SJSA1 (cell line): Measurements from ENCODE around the gene ARHGAP26. TPM values are rescaled to one million over a fixed set of nuclear protein-coding genes. Genes with fewer than 3 reads are reported as not detected.
"Not testable (repeated sequence)": the region's sequence is repeated elsewhere in the genome, so short reads cannot be mapped to it uniquely, and the experiment has no call there.

Experiments
- DNase-seq, 2 experiments: peaks; one replicate each; pipeline ENCODE4 v3.0.0-alpha.2; 2015 to 2020; ENCODE audit warnings: low spot score in 2 of 2, low read depth in 1 of 2
- H3K27ac ChIP-seq: fragments of 250-450 bp; sonication (Bioruptor Pico); 2 replicates; pipeline ENCODE4 v1.5.1; 2020; ENCODE audit warnings: mild to moderate bottlenecking, moderate library complexity
- H3K27me3 ChIP-seq: fragments of 250-450 bp; sonication (Bioruptor Pico); replicated peaks from 2 replicates; pipeline ENCODE4 v1.5.1; 2020; ENCODE audit warnings: mild to moderate bottlenecking, moderate library complexity
- H3K36me3 ChIP-seq: fragments of 250-450 bp; sonication (Bioruptor Pico); 2 replicates; pipeline ENCODE4 v1.5.1; 2020; ENCODE audit warnings: mild to moderate bottlenecking
- H3K4me1 ChIP-seq: fragments of 250-450 bp; sonication (Bioruptor Pico); replicated peaks from 2 replicates; pipeline ENCODE4 v1.6.1; 2021; ENCODE audit warnings: mild to moderate bottlenecking
- H3K4me3 ChIP-seq: fragments of 250-450 bp; sonication (Bioruptor Pico); 2 replicates; pipeline ENCODE4 v1.5.1; 2020; ENCODE audit warnings: mild to moderate bottlenecking
- H3K9me3 ChIP-seq: fragments of 250-450 bp; sonication (Bioruptor Pico); replicated peaks from 2 replicates; pipeline ENCODE4 v1.5.1; 2020; ENCODE audit warnings: mild to moderate bottlenecking
- total RNA-seq: library from RNA; depleted of rRNA; stranded (reverse); fragments of >200 nt; shearing (Covaris generic); gene quantifications from 2 replicates; pipeline ENCODE4 v1.2.3, GENCODE V29; 2014

ARHGAP26 gene
- total RNA-seq, 1 experiment from 2014 or later, result 10.2 TPM

DNA sequence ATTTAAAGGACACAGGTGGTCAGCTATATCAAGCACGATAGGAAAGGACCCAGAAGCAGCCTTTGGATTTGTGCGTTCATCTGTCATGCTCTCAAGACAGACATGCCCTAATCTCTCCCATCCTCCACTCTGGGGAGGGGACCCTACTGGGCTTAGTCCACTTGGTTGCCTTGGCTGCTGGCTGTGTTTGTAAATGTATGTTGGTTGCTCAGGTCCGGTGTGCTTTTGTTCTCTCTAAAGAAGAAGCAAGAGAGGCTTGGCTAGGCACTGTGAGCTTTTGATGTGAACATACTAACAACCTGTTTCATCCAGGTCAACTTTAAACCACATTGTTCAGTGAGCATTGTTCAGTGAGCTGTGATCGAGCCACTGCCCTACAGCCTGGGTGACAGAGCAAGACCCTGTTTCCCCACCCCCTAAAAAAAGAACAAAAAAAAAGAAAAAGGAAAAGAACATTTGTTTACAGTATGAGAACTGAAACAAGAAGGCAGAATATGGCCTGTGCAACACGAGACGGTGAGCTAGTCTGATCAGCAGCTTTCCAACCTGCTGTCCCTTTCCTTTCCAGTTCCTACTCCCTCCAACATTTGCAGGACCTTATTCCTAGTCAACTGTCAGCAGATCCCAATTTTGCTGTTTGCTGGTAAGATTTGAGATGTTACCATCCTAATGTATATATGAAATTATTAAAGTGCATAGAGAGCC, 228.3 kb downstream of the ARHGAP26 start:
- Histone ChIP-seq H3K27me3 (no peaks in the 10 kb centered on the region), H3K36me3 (peaks cover 4% of the 10 kb centered on the region; the same call in 1 of the 2 replicates), H3K27ac (no peak overlapping the region), H3K9me3 (no peaks in the 10 kb centered on the region), H3K4me1 (peaks cover 22% of the 10 kb centered on the region), H3K4me3 (no peak overlapping the region)
- DNase-seq, result no peak

DNA sequence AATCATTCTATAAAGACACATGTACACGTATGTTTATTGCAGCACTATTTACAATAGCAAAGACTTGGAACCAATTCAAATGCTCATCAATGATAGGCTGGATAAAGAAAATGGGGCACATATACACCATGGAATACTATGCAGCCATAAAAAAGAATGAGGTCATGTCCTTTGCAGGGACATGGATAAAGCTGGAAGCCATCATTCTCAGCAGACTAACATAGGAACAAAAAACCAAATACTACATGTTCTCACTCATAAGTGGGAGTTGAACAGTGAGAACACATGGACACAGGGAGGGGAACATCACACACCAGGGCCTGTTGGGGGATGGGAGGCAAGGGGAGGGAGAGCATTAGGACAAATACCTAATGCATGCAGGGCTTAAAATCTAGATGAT, 230.4 kb downstream of the ARHGAP26 start:
- H3K27ac ChIP-seq, H3K9me3 ChIP-seq, H3K4me3 ChIP-seq, H3K36me3 ChIP-seq, H3K27me3 ChIP-seq, DNase-seq: not testable (repeated sequence)
- peaks cover 22% of the 10 kb centered on the region for H3K4me1 ChIP-seq

DNA sequence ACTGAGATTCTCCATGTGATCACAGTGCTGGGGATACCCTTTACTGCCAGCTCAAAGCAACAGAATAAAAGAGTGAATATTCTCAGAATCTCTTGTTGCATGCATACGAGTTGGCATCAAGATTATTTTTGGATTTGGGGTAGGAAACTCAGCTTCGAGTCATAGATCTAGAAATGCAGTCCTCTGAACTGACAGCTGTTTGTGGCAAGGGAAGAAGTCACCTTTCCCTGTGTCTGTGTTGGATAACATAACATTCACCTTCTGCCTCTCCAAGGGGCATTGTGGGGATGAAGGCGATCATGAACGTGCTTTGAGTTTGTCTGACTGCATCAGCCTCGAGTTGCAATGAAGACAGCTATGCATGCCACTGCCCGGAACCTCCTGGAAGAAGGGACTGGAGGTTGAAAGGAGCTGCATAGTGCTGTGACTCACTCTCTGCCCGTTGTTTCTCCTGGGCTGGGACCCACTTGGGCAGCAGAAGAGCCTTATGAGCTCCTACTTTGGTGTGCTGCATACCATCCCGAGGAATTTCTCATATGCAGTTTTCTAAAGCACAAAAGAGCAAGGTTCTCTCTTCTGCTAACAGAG, 231.7 kb downstream of the ARHGAP26 start:
- H3K27me3 ChIP-seq, result no peaks in the 10 kb centered on the region
- H3K4me1 ChIP-seq, result peaks cover 22% of the 10 kb centered on the region
- peaks cover 4% of the 10 kb centered on the region; the same call in 1 of the 2 replicates for H3K36me3 ChIP-seq
- H3K27ac ChIP-seq, result peak overlapping the region; percentile 75; the same call in 1 of the 2 replicates
- H3K4me3 ChIP-seq, result no peak overlapping the region
- DNase-seq, result peak; percentile 67 to 85
- H3K9me3 ChIP-seq, result no peaks in the 10 kb centered on the region

DNA sequence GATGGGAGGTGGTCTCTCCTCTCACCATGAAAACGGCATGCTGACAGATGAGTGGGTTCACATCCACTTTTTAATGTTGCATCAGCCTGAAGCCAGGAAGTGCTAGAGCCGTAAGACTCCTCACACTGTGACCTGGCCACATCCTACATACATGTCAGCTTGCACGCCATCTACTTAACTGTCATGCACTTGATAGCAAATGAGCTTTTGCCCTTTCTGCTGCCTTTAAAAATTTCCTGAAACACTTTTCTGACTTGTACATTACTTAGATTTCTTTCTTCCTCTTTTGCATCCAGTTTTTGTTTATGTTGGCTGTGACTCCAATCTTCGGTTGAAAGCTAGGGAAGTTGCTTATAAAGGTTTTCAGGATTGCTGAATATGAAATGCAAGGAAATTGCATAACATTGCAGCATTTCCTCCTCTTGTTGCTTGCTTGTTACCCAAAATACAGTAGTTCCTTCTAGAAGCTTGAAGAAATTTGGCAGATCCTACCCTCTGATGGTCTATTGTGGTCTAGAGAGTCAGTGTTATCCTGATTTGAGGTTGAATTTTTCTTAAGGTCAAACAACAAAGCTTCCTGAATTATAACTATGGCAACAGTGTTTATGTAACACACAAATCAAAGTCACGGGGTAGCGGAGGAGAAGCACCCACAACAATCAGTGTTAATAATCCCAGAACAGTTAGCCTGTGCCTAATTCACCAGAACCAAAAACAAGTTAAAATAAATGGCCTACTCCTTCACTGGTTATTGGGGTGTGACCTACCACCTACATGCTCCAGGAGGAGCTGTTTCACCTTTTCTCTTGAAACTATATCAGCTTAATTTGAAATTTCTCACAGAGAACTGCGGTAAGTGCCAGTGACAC, 232.5 kb downstream of the ARHGAP26 start:
- H3K36me3 ChIP-seq, result peaks cover 4% of the 10 kb centered on the region; the same call in 1 of the 2 replicates
- H3K9me3 ChIP-seq, result no peaks in the 10 kb centered on the region
- H3K27ac ChIP-seq, result peak overlapping the region; percentile 75
- DNase-seq, result peak in 1 of 2 experiments; percentile 67
- no peaks in the 10 kb centered on the region for H3K27me3 ChIP-seq
- H3K4me3 ChIP-seq, result no peak overlapping the region
- peaks cover 22% of the 10 kb centered on the region for H3K4me1 ChIP-seq

DNA sequence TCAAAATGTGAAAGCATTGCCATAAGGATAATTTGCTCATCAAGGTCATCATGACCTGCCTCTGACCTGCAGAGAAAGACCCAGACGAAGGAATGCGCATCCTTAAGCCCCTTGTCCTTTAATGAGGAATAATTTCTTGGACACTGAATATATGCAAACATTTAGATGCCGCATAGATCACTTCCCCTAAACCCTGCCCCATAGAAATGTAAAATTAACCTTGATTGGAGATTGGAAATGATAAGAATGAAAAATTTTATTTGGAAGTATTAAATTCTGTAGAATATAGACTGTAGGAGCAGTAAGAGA, 233.1 kb downstream of the ARHGAP26 start:
- Histone ChIP-seq H3K4me1 (peaks cover 22% of the 10 kb centered on the region), H3K9me3 (no peaks in the 10 kb centered on the region), H3K36me3 (peaks cover 4% of the 10 kb centered on the region; the same call in 1 of the 2 replicates), H3K27ac (peak overlapping the region; percentile 75), H3K4me3 (no peak overlapping the region), H3K27me3 (no peaks in the 10 kb centered on the region)
- DNase-seq, result no peak

DNA sequence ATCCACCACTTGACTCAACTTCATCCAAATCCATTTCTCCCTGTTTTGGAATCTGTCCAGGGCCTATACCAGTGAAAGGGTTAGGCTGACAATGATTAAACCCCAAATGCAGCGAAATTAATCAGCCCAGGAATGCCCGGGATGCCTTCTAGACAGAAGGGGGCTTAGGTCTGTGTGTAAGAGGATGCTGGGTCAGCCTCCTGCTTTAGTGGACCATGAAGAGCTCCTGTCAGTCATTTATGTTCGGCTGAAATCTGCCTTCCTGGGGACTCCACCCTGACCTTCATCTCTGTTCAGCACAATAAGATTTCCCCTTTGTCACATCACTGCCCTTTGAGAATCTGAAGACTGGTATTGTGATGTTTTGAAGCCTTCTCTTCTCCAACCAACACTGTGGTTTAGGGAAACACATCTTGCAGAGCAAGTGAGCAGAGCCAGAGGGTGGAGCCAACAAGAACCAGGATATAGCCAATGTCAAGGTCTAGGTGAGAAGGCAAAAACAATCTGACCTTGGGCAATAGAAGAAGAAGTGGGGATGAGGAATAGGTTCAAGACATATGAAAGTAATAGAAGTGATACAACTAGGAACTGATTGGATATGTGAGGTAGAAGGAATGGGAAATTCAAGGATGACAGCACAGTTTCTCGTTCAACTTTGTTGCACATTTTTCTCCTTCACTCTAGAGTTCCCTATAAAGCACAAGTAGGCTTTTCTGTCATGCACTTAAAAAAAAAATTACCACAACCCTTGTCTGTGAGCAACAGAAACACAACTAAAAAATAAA, 234.4 kb downstream of the ARHGAP26 start:
- H3K36me3 ChIP-seq, result peaks cover 4% of the 10 kb centered on the region; the same call in 1 of the 2 replicates
- H3K27me3 ChIP-seq, result no peaks in the 10 kb centered on the region
- H3K27ac ChIP-seq, result no peak overlapping the region
- no peak overlapping the region for H3K4me3 ChIP-seq
- no peak for DNase-seq
- H3K4me1 ChIP-seq, result peaks cover 35% of the 10 kb centered on the region
- no peaks in the 10 kb centered on the region for H3K9me3 ChIP-seq

DNA sequence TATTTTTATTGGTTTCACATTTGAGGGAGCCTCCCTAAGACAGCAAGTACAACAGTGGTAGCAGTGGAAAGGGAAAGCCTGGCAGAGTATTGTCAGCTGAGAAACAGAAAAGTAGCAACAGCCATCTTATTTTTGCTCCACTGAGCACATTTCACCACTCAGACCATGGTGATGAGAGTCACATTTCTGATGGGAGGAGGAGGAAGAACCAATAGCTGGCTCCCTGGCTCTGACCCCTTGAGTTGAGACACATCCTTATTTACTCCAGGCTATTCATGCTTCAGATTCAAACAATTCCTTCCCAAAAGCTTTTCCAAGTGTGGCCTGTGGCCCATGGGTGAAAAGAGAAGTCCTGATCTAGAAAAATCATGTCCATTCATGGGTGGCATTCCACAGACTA, 236.3 kb downstream of the ARHGAP26 start:
- Histone ChIP-seq H3K4me3 (no peak overlapping the region), H3K27ac (no peak overlapping the region), H3K9me3 (no peaks in the 10 kb centered on the region), H3K27me3 (no peaks in the 10 kb centered on the region), H3K36me3 (no peaks in the 10 kb centered on the region), H3K4me1 (peaks cover 31% of the 10 kb centered on the region)
- DNase-seq, result no peak

DNA sequence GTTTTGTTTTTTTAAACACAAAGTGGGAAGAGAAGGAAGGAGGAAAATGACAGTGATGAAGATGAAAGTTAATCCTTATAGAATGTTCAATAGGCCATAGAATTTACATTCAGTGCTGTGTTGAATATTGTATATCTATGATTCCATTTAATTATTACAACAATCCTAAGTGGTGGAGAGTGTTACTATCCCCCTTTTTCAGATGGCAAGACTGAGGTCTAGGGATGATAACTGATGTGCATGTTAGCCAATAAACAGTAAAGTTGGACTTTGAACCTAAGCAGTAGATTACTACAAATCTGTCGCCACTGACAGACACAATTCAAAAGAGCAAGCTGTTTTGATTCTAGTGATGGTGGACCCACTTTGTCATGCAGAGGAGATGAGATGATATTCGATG, 237.9 kb downstream of the ARHGAP26 start:
- H3K4me1 ChIP-seq, result peaks cover 18% of the 10 kb centered on the region
- no peaks in the 10 kb centered on the region for H3K9me3 ChIP-seq
- DNase-seq, result no peak
- no peaks in the 10 kb centered on the region for H3K27me3 ChIP-seq
- no peak overlapping the region for H3K27ac ChIP-seq
- no peaks in the 10 kb centered on the region for H3K36me3 ChIP-seq
- no peak overlapping the region for H3K4me3 ChIP-seq

DNA sequence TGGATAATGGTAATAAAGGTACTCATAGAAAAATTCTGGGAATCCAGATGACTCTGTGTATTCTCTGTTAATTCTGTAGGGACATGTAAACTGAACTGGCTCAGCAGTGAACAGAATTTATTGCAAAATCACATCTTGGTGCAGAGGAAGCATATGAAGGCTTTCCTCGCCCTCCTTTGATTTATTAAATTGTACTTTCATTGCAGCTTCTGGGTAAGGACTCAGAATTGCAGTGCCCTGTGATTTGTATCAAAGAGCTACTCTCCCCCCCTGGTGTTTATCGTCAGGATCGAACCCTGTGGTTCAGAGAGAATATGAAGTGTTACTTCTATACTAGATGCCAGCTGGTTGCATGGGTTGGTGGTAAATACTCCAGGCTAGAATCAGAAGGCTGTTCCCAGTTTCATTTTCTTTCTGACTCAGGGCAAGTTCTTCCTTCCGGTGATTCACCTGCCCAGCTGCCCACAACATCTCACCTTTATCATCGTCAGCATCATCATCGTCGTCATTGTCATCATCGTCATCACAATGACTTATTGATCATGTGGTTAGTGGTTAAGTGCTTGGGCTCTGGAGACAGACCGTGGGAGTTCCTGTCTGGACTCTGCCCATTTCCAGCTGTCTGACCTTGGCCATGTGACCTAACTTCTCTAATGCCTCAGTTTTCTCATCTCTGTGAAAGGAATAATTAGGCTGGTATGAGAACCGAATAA, 238.8 kb downstream of the ARHGAP26 start:
- no peaks in the 10 kb centered on the region for H3K9me3 ChIP-seq
- no peaks in the 10 kb centered on the region for H3K27me3 ChIP-seq
- peak overlapping the region; percentile 12; the same call in 1 of the 2 replicates for H3K27ac ChIP-seq
- no peak overlapping the region for H3K4me3 ChIP-seq
- DNase-seq, result peak in 1 of 2 experiments; percentile 55
- no peaks in the 10 kb centered on the region for H3K36me3 ChIP-seq
- H3K4me1 ChIP-seq, result peaks cover 13% of the 10 kb centered on the region

DNA sequence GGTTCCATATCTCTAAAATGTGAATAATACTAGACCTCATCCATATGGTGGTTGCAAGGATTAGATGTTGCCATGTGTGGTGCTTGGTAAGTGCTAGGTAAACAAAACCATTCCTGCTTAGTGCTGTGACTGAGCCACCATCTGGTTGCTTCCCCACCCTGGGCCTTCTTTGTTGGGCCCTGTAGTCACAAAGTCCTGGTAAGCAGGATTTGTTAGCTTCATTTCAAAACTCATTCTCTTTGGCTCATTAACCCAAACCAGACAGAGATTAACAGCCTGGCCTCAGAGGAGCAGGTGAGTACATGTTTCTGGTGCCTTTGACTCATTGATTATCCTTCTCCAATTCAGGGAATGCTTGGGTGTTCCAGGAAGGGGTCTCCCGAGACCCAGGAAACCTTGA, 240.2 kb downstream of the ARHGAP26 start:
- no peak overlapping the region for H3K27ac ChIP-seq
- H3K9me3 ChIP-seq, result no peaks in the 10 kb centered on the region
- no peaks in the 10 kb centered on the region for H3K27me3 ChIP-seq
- H3K4me3 ChIP-seq, result no peak overlapping the region
- H3K36me3 ChIP-seq, result 0 out of 2 replicates have a peak, but pooled peaks cover 3% of the 10 kb centered on the region
- peaks cover 13% of the 10 kb centered on the region for H3K4me1 ChIP-seq
- no peak for DNase-seq

DNA sequence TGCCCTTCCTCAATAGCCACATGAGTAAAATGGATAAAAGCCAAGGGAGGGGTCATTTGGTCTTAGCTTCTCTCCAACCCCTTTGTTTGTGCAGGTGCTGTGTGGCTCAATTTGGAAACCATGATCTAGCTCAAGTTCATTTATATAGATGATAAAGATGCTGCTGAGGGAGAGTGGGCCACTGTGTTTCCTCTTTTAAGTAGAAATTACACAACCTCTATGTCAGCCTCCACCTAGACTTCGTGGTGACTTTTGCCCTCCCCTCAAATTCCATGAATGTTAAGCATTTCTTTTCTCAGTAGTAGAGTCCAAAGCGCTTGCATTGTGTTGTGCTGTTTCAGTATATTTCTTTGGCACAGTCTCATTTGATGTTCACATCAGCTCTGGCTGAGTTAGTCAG, 241.4 kb downstream of the ARHGAP26 start:
- DNase-seq, result no peak
- Histone ChIP-seq H3K27me3 (no peaks in the 10 kb centered on the region), H3K36me3 (0 out of 2 replicates have a peak, but pooled peaks cover 3% of the 10 kb centered on the region), H3K4me1 (peaks cover 13% of the 10 kb centered on the region), H3K4me3 (no peak overlapping the region), H3K9me3 (no peaks in the 10 kb centered on the region), H3K27ac (no peak overlapping the region)

DNA sequence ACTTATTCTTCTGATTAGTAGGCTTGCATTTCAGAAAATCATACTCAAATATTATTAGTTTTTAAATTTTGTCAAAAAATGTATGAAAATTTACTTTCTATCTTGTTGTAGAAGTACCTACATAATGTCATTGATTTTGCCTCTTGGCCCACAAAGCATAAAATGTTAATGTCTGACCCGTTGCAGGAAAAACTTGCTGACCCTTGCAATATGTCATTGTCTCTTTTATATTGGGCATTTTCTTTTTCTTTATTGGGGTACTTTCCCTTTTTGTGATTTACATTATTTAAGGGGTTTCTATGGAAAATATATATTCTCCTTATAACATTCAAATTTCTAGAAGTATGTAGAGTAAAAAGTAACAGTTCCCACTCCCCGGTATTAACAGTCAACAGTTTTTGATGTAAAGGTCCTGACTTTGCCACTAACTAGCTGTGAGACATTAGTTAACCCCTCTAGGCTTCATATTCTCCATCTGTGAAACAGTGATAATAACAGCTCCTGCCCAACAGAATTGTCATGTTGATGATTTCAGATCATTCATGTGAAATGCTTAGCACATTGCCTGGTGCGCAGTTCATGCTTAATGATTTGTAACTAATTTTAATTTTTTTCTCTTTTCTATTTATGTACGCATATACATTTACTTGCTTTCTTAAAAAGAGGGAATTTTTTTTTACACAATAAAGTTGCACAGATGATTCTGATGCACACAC, 243.2 kb downstream of the ARHGAP26 start:
- Histone ChIP-seq H3K4me3 (no peak overlapping the region), H3K27me3 (no peaks in the 10 kb centered on the region), H3K4me1 (peaks cover 12% of the 10 kb centered on the region), H3K36me3 (0 out of 2 replicates have a peak, but pooled peaks cover 3% of the 10 kb centered on the region), H3K9me3 (no peaks in the 10 kb centered on the region), H3K27ac (no peak overlapping the region)
- DNase-seq, result no peak
